PC-3 (cell line): ENCODE measurements around the gene ELMO2.

ENCODE experiments used
- CTCF ChIP-seq: fragments of 300-600 bp; sonication (generic); conservative IDR thresholded peaks from 2 replicates; pipeline ENCODE4 v1.5.1; 2017; ENCODE audit warnings: antibody characterized with exemption, low read depth, mild to moderate bottlenecking, low read length
- EZH2 ChIP-seq: fragments of 300-600 bp; sonication (generic); IDR thresholded peaks from one replicate; pipeline ENCODE4 v1.6.1; 2017; ENCODE audit warnings: antibody characterized with exemption, mild to moderate bottlenecking, low read length; ENCODE audit not compliant: unreplicated experiment

GRCh38 chr20:46406200-46406985, at the start of gene ELMO2:
- TF ChIP-seq CTCF (no peak), EZH2 (no peak)
